HepG2 (cell line): ENCODE results near the gene PTPRU. TPM values are rescaled to one million over a fixed set of nuclear protein-coding genes. Genes with fewer than 3 reads are reported as not detected.

ENCODE experiments used
- ARID5B ChIP-seq: IDR thresholded peaks from 2 replicates; pipeline ENCODE4 v1.4.0; 2020; ENCODE audit warnings: mild to moderate bottlenecking, missing genetic modification reagents
- ARNT ChIP-seq: fragments of 450-650 bp; IDR thresholded peaks from 2 replicates; pipeline ENCODE4 v1.6.1; 2017
- DNMT3B ChIP-seq: conservative IDR thresholded peaks from 2 replicates; pipeline ENCODE4 v1.6.1; 2016; ENCODE audit warnings: missing biosample characterization, control low read depth
- ELF4 ChIP-seq: sonication (generic); formaldehyde crosslinking; IDR thresholded peaks from 2 replicates; pipeline ENCODE4 v1.5.0; 2020; ENCODE audit warnings: missing genetic modification reagents, mild to moderate bottlenecking, moderate library complexity, borderline replicate concordance
- GABPB1 ChIP-seq: IDR thresholded peaks from 2 replicates; pipeline ENCODE4 v1.6.1; 2016; ENCODE audit warnings: mild to moderate bottlenecking, missing genetic modification reagents, moderate library complexity, missing compliant biosample characterization
- GATAD2A ChIP-seq: IDR thresholded peaks from 2 replicates; pipeline ENCODE4 v1.6.1; 2016
- HMGA1 ChIP-seq: sonication (generic); formaldehyde crosslinking; conservative IDR thresholded peaks from 2 replicates; pipeline ENCODE4 v1.4.0; 2020; ENCODE audit warnings: missing genetic modification reagents
- IRF2 ChIP-seq: IDR thresholded peaks from 2 replicates; pipeline ENCODE4 v1.6.1; 2018; ENCODE audit warnings: missing genetic modification reagents, missing compliant biosample characterization
- MIXL1 ChIP-seq: IDR thresholded peaks from 2 replicates; pipeline ENCODE4 v1.6.1; 2016
- ONECUT2 ChIP-seq: sonication (generic); formaldehyde crosslinking; IDR thresholded peaks from 2 replicates; pipeline ENCODE4 v1.4.0; 2020; ENCODE audit warnings: missing genetic modification reagents
- RAD21 ChIP-seq: fragments of 450-650 bp; formaldehyde crosslinking; IDR thresholded peaks from 2 replicates; pipeline ENCODE4 v1.5.0; 2020; ENCODE audit warnings: mild to moderate bottlenecking
- SALL2 ChIP-seq: sonication (generic); formaldehyde crosslinking; IDR thresholded peaks from 2 replicates; pipeline ENCODE4 v1.8.1; 2023; ENCODE audit warnings: mild to moderate bottlenecking, missing genetic modification reagents, inconsistent platforms
- SOX5 ChIP-seq: IDR thresholded peaks from 2 replicates; pipeline ENCODE4 v1.6.1; 2016; ENCODE audit warnings: borderline replicate concordance
- SRY ChIP-seq: sonication (generic); formaldehyde crosslinking; IDR thresholded peaks from 2 replicates; pipeline ENCODE4 v1.8.0; 2022; ENCODE audit warnings: mild to moderate bottlenecking, missing genetic modification reagents
- TMF1 ChIP-seq: sonication (generic); formaldehyde crosslinking; IDR thresholded peaks from 2 replicates; pipeline ENCODE4 v1.8.1; 2022; ENCODE audit warnings: low read depth, missing genetic modification reagents
- ZBTB38 ChIP-seq: sonication (generic); formaldehyde crosslinking; IDR thresholded peaks from 2 replicates; pipeline ENCODE4 v1.5.1; 2020; ENCODE audit warnings: mild to moderate bottlenecking, missing genetic modification reagents
- ZBTB42 ChIP-seq: sonication (generic); formaldehyde crosslinking; IDR thresholded peaks from 2 replicates; pipeline ENCODE4 v1.5.0; 2020; ENCODE audit warnings: mild to moderate bottlenecking, missing genetic modification reagents
- ZFAT ChIP-seq: sonication (generic); formaldehyde crosslinking; conservative IDR thresholded peaks from 2 replicates; pipeline ENCODE4 v1.8.1; 2023; ENCODE audit warnings: missing genetic modification reagents, inconsistent platforms
- ZFX ChIP-seq: sonication (generic); formaldehyde crosslinking; IDR thresholded peaks from 2 replicates; pipeline ENCODE4 v1.4.0; 2020; ENCODE audit warnings: mild to moderate bottlenecking, low read depth, missing genetic modification reagents, moderate library complexity
- ZFYVE20 ChIP-seq: sonication (generic); formaldehyde crosslinking; IDR thresholded peaks from 2 replicates; pipeline ENCODE4 v1.8.0; 2023; ENCODE audit warnings: low read depth, mild to moderate bottlenecking, moderate library complexity, missing genetic modification reagents, borderline replicate concordance
- ZNF12 ChIP-seq: sonication (generic); formaldehyde crosslinking; IDR thresholded peaks from 2 replicates; pipeline ENCODE4 v1.5.0; 2020; ENCODE audit warnings: missing genetic modification reagents
- ZNF124 ChIP-seq: sonication (generic); formaldehyde crosslinking; IDR thresholded peaks from 2 replicates; pipeline ENCODE4 v1.4.0; 2020; ENCODE audit warnings: missing genetic modification reagents
- ZNF24 ChIP-seq: fragments of 450-650 bp; IDR thresholded peaks from 2 replicates; pipeline ENCODE4 v1.6.1; 2017; ENCODE audit warnings: antibody characterized with exemption, mild to moderate bottlenecking
- ZNF333 ChIP-seq: sonication (generic); formaldehyde crosslinking; IDR thresholded peaks from 2 replicates; pipeline ENCODE4 v1.4.0; 2020; ENCODE audit warnings: mild to moderate bottlenecking, missing genetic modification reagents, borderline replicate concordance
- ZNF383 ChIP-seq: sonication (generic); formaldehyde crosslinking; IDR thresholded peaks from 2 replicates; pipeline ENCODE4 v1.4.0; 2020; ENCODE audit warnings: missing genetic modification reagents, mild to moderate bottlenecking, borderline replicate concordance
- ZNF468 ChIP-seq: sonication (generic); formaldehyde crosslinking; IDR thresholded peaks from 2 replicates; pipeline ENCODE4 v1.8.0; 2022; ENCODE audit warnings: mild to moderate bottlenecking, moderate library complexity, missing genetic modification reagents
- ZNF768 ChIP-seq: sonication (generic); formaldehyde crosslinking; IDR thresholded peaks from 2 replicates; pipeline ENCODE4 v1.4.0; 2020; ENCODE audit warnings: missing genetic modification reagents
- ZNF839 ChIP-seq: sonication (generic); formaldehyde crosslinking; IDR thresholded peaks from 2 replicates; pipeline ENCODE4 v1.4.0; 2020; ENCODE audit warnings: missing genetic modification reagents, mild to moderate bottlenecking, borderline replicate concordance
- polyA plus RNA-seq, 8 experiments: library from polyadenylated mRNA; depleted of rRNA in 3 of 8; stranded (reverse) in 7 of 8; unstranded in 1 of 8; fragments of >200 nt; fragmentation: Illumina TruSeq in 4 of 8; extraction: Trizol in 4 of 8; gene quantifications; 2 replicates each; pipeline versions ENCODE4 v1.2.1 to v1.2.3, GENCODE V29; 2011 to 2016; ENCODE audit warnings: low read depth in 4 of 8, missing spikeins in 1 of 8, mixed read lengths in 1 of 8; ENCODE audit not compliant: insufficient read depth in 1 of 8
- total RNA-seq, 5 experiments: library from RNA; depleted of rRNA; stranded (reverse); fragments of >200 nt; fragmentation: Illumina TruSeq; extraction: Trizol; gene quantifications; 2 replicates each; pipeline ENCODE4 v1.2.3, GENCODE V29; 2016; ENCODE audit warnings: low read depth in 1 of 5
- TF ChIP-seq, protein P1 (sequence below): sonication (generic); IDR thresholded peaks from 2 replicates; pipeline ENCODE4 v1.6.1; 2016; ENCODE audit warnings: low read depth, borderline replicate concordance

Gene PTPRU
- total and polyA plus RNA-seq, 2 of the 13 experiments (the other 11 are each of a cell fraction or from before 2014, with no cell fraction given) = 21.6 to 22.3 TPM

GRCh38 chr1:29202584-29203340 is 33.6 kb upstream of the PTPRU start (continued):
- TF ChIP-seq MIXL1 (CRISPR knock-in tag) (0 out of 2 replicates have a peak, but pooled peaks have one; percentile 41), ZBTB42 (no peak), ZFYVE20 (CRISPR knock-in tag) (no peak), ONECUT2 (no peak), HMGA1 (CRISPR knock-in tag) (no peak), GABPB1 (CRISPR knock-in tag) (0 out of 2 replicates have a peak, but pooled peaks have one; percentile 41), ELF4 (CRISPR knock-in tag) (no peak), ARNT (no peak), ZNF24 (no peak), SOX5 (CRISPR knock-in tag) (no peak), ZFAT (no peak), RAD21 (CRISPR knock-in tag) (peak; percentile 95), ZNF768 (CRISPR knock-in tag) (0 out of 2 replicates have a peak, but pooled peaks have one; percentile 34), SRY (CRISPR knock-in tag) (no peak), ZNF468 (CRISPR knock-in tag) (no peak), GATAD2A (CRISPR knock-in tag) (peak; percentile 55; the same call in 1 of the 2 replicates), IRF2 (CRISPR knock-in tag) (peak; percentile 59; the same call in 1 of the 2 replicates), ZNF839 (CRISPR knock-in tag) (no peak), SALL2 (CRISPR knock-in tag) (0 out of 2 replicates have a peak, but pooled peaks have one; percentile 29), ZNF124 (CRISPR knock-in tag) (0 out of 2 replicates have a peak, but pooled peaks have one; percentile 52), DNMT3B (CRISPR knock-in tag) (no peak), ZNF12 (CRISPR knock-in tag) (peak; percentile 49; the same call in 1 of the 2 replicates), ZNF333 (no peak), ZNF383 (CRISPR knock-in tag) (no peak), ZBTB38 (CRISPR knock-in tag) (0 out of 2 replicates have a peak, but pooled peaks have one; percentile 39), ZFX (CRISPR knock-in tag) (0 out of 2 replicates have a peak, but pooled peaks have one; percentile 16), ARID5B (CRISPR knock-in tag) (peak; percentile 33; the same call in 1 of the 2 replicates), TMF1 (CRISPR knock-in tag) (no peak)
- TF ChIP-seq, protein P1, sequence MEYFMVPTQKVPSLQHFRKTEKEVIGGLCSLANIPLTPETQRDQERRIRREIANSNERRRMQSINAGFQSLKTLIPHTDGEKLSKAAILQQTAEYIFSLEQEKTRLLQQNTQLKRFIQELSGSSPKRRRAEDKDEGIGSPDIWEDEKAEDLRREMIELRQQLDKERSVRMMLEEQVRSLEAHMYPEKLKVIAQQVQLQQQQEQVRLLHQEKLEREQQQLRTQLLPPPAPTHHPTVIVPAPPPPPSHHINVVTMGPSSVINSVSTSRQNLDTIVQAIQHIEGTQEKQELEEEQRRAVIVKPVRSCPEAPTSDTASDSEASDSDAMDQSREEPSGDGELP = peak; percentile 90
